Stromal cell of bone marrow (primary cell): ENCODE data around the gene RBX1.
A peak's percentile ranks its signal among the peaks of the same experiment; 100 is the strongest.
"Not testable (repeated sequence)": the region's sequence is repeated elsewhere in the genome, so short reads cannot be mapped to it uniquely, and the experiment has no call there.

Source experiments
- DNase-seq: peaks from one replicate; pipeline ENCODE4 v3.0.0-alpha.2; 2012; ENCODE audit warnings: low read depth

Gene RBX1

GRCh38 chr22:40972587-40972986 lies 21.4 kb downstream of the RBX1 start:
- no peak for DNase-seq

GRCh38 chr22:40973144-40973543 lies 22.0 kb downstream of the RBX1 start:
- no peak for DNase-seq

- DNase-seq, result peak; percentile 4
Measured at GRCh38 chr22:40975366-40975765, 24.2 kb downstream of the RBX1 start.

- DNase-seq, result no peak
Measured at GRCh38 chr22:40976866-40977700, 25.9 kb downstream of the RBX1 start.

GRCh38 chr22:40979198-40979597 lies 28.0 kb downstream of the RBX1 start:
- DNase-seq, result no peak

GRCh38 chr22:40979871-40980270 lies 28.7 kb downstream of the RBX1 start:
- no peak for DNase-seq

GRCh38 chr22:40982482-40983385 lies 31.6 kb downstream of the RBX1 start:
- DNase-seq, result no peak

- DNase-seq, result no peak
Measured at GRCh38 chr22:40991298-40991697, 40.1 kb downstream of the RBX1 start.

- DNase-seq, result no peak
Measured at GRCh38 chr22:40995821-40996220, 44.6 kb downstream of the RBX1 start.

- no peak for DNase-seq
Measured at GRCh38 chr22:40997520-40997919, 46.3 kb downstream of the RBX1 start.

- no peak for DNase-seq
Measured at GRCh38 chr22:41000040-41000565, 48.9 kb downstream of the RBX1 start.

GRCh38 chr22:41000941-41001721 lies 50.0 kb downstream of the RBX1 start:
- no peak for DNase-seq

- DNase-seq, result no peak
Measured at GRCh38 chr22:41001722-41002122, 50.5 kb downstream of the RBX1 start.

GRCh38 chr22:41002386-41002785 lies 51.2 kb downstream of the RBX1 start:
- DNase-seq, result not testable (repeated sequence)

GRCh38 chr22:41003066-41003465 lies 51.9 kb downstream of the RBX1 start:
- DNase-seq, result no peak

GRCh38 chr22:41003976-41004375 lies 52.8 kb downstream of the RBX1 start:
- no peak for DNase-seq

- peak; percentile 70 for DNase-seq
Measured at GRCh38 chr22:41009222-41009948, 58.2 kb downstream of the RBX1 start.

- DNase-seq, result no peak
Measured at GRCh38 chr22:41015003-41015402, 63.8 kb downstream of the RBX1 start.

- DNase-seq, result no peak
Measured at GRCh38 chr22:41021061-41021612, 70.0 kb downstream of the RBX1 start.

- no peak for DNase-seq
Measured at GRCh38 chr22:41021613-41022454, 70.7 kb downstream of the RBX1 start.
